GM23338 (cell line): ENCODE data around the gene DZIP1. TPM values are rescaled to one million over a fixed set of nuclear protein-coding genes. Genes with fewer than 3 reads are reported as not detected.

ENCODE experiments used
- ATAC-seq: fragments of 200-7000 bp; cut with Tn5 transposase; 3 replicates; pipeline ENCODE4 v1.9.1; 2020
- DNase-seq: peaks from one replicate; pipeline ENCODE4 v3.0.0-alpha.2; 2015; ENCODE audit warnings: low spot score
- H2AFZ ChIP-seq: fragments of 200-600 bp; sonication (generic); 2 replicates; pipeline ENCODE4 v1.8.0; 2016; ENCODE audit warnings: antibody characterized with exemption, mild to moderate bottlenecking, moderate library complexity
- H3F3A ChIP-seq: fragments of 200-600 bp; sonication (generic); replicated peaks from 2 replicates; pipeline ENCODE4 v1.8.0; 2017; ENCODE audit warnings: antibody characterized with exemption, mixed run types, low read depth
- H3K27ac ChIP-seq: fragments of 200-600 bp; sonication (generic); 2 replicates; pipeline ENCODE4 v1.6.1; 2016; ENCODE audit warnings: low read depth
- H3K27me3 ChIP-seq: fragments of 200-600 bp; sonication (generic); 2 replicates; pipeline ENCODE4 v1.8.0; 2016; ENCODE audit warnings: mild to moderate bottlenecking, mixed run types, moderate library complexity; ENCODE audit not compliant: insufficient read depth
- H3K36me3 ChIP-seq: fragments of 200-600 bp; sonication (generic); 2 replicates; pipeline ENCODE4 v1.8.0; 2016; ENCODE audit warnings: mild to moderate bottlenecking; ENCODE audit not compliant: insufficient read depth
- H3K4me1 ChIP-seq: fragments of 200-600 bp; sonication (generic); 2 replicates; pipeline ENCODE4 v1.8.0; 2016; ENCODE audit warnings: mild to moderate bottlenecking, moderate library complexity; ENCODE audit not compliant: insufficient read depth
- H3K4me2 ChIP-seq: fragments of 200-600 bp; sonication (generic); 2 replicates; pipeline ENCODE4 v1.7.1; 2017; ENCODE audit warnings: mixed run types
- H3K4me3 ChIP-seq: fragments of 200-600 bp; sonication (generic); 2 replicates; pipeline ENCODE4 v1.6.1; 2016; ENCODE audit warnings: mixed run types
- H3K79me2 ChIP-seq: fragments of 200-600 bp; sonication (generic); replicated peaks from 2 replicates; pipeline ENCODE4 v1.8.0; 2017; ENCODE audit warnings: mild to moderate bottlenecking; ENCODE audit not compliant: insufficient read depth
- H3K9me2 ChIP-seq: fragments of 200-600 bp; sonication (generic); 2 replicates; pipeline ENCODE4 v1.8.0; 2017; ENCODE audit not compliant: insufficient read depth
- H4K20me1 ChIP-seq: fragments of 200-600 bp; sonication (generic); replicated peaks from 2 replicates; pipeline ENCODE4 v1.8.0; 2017; ENCODE audit warnings: mild to moderate bottlenecking; ENCODE audit not compliant: insufficient read depth
- H3K27ac Mint-ChIP-seq: 2 replicates; pipeline ENCODE4 v1.8.0; 2020; ENCODE audit warnings: inconsistent platforms, mild to moderate bottlenecking, moderate library complexity, mixed read lengths
- H3K27me3 Mint-ChIP-seq: 3 replicates; pipeline ENCODE4 v1.8.0; 2022; ENCODE audit warnings: low read depth, mild to moderate bottlenecking, moderate library complexity, mixed read lengths, inconsistent platforms; ENCODE audit not compliant: insufficient read depth, poor library complexity
- H3K36me3 Mint-ChIP-seq: 3 replicates; pipeline ENCODE4 v1.8.0; 2021; ENCODE audit warnings: low read depth, mild to moderate bottlenecking, inconsistent platforms, moderate library complexity, mixed read lengths
- H3K4me1 Mint-ChIP-seq: 3 replicates; pipeline ENCODE4 v1.8.0; 2020; ENCODE audit warnings: mild to moderate bottlenecking, inconsistent platforms, mixed read lengths
- H3K4me3 Mint-ChIP-seq: 3 replicates; pipeline ENCODE4 v1.8.0; 2021; ENCODE audit warnings: moderate library complexity, mild to moderate bottlenecking, inconsistent platforms, mixed read lengths
- H3K9me3 Mint-ChIP-seq: 3 replicates; pipeline ENCODE4 v1.8.0; 2020; ENCODE audit warnings: moderate library complexity, mild to moderate bottlenecking, inconsistent platforms, mixed read lengths
- CREB1 ChIP-seq: fragments of 250-450 bp; sonication (Bioruptor Pico); IDR thresholded peaks from 2 replicates; pipeline ENCODE4 v1.5.0; 2020; ENCODE audit warnings: low read depth, mild to moderate bottlenecking, moderate library complexity
- EZH2 ChIP-seq: fragments of 200-600 bp; sonication (generic); IDR thresholded peaks from one replicate; pipeline ENCODE4 v1.8.0; 2017; ENCODE audit warnings: antibody characterized with exemption, mild to moderate bottlenecking, low read depth; ENCODE audit not compliant: unreplicated experiment
- JUNB ChIP-seq: IDR thresholded peaks from one replicate; pipeline ENCODE4 v1.6.1; 2016; ENCODE audit warnings: antibody characterized with exemption; ENCODE audit not compliant: unreplicated experiment
- NANOG ChIP-seq: IDR thresholded peaks from 2 replicates; pipeline ENCODE4 v1.6.1; 2016; ENCODE audit warnings: antibody characterized with exemption, borderline replicate concordance
- POLR2AphosphoS5 ChIP-seq: IDR thresholded peaks from 2 replicates; pipeline ENCODE4 v1.6.1; 2016; ENCODE audit warnings: antibody characterized with exemption, low read depth
- STAT1 ChIP-seq: IDR thresholded peaks from one replicate; pipeline ENCODE4 v1.6.1; 2016; ENCODE audit warnings: antibody characterized with exemption; ENCODE audit not compliant: unreplicated experiment
- ZNF114 ChIP-seq: fragments of 250-450 bp; sonication (Bioruptor Pico); IDR thresholded peaks from 2 replicates; pipeline ENCODE4 v1.5.0; 2020; ENCODE audit warnings: mild to moderate bottlenecking, moderate library complexity
- ZNF331 ChIP-seq: fragments of 250-450 bp; sonication (Bioruptor Pico); IDR thresholded peaks from 2 replicates; pipeline ENCODE4 v1.5.0; 2020; ENCODE audit warnings: low read depth, mild to moderate bottlenecking, moderate library complexity
- polyA plus RNA-seq: library from polyadenylated mRNA; unstranded; fragments of >200 nt; fragmentation: Nextera tagmentation; extraction: Ambion mirVana; gene quantifications from 2 replicates; pipeline ENCODE4 v1.2.1, GENCODE V29; 2016
- total RNA-seq: library from RNA; depleted of rRNA; stranded (reverse); fragments of >200 nt; shearing (Covaris generic); gene quantifications from 2 replicates; pipeline ENCODE4 v1.2.3, GENCODE V29; 2014
- TF ChIP-seq, protein P1 (sequence below), 2 experiments: fragments of 200-600 bp in 1 of 2; sonication (generic) in 1 of 2; conservative IDR thresholded peaks; 2 replicates each; pipeline versions ENCODE4 v1.5.1 to v1.6.1; 2016 to 2017; ENCODE audit warnings: antibody characterized with exemption in 2 of 2, low read depth in 2 of 2, mild to moderate bottlenecking in 2 of 2, moderate library complexity in 1 of 2
- TF ChIP-seq, protein P2 (sequence below): IDR thresholded peaks from one replicate; pipeline ENCODE4 v1.6.1; 2018; ENCODE audit warnings: antibody characterized with exemption; ENCODE audit not compliant: unreplicated experiment
- TF ChIP-seq, protein P3 (sequence below): fragments of 250-450 bp; sonication (Bioruptor Pico); IDR thresholded peaks from 2 replicates; pipeline ENCODE4 v1.5.0; 2020; ENCODE audit warnings: mild to moderate bottlenecking, moderate library complexity
- TF ChIP-seq, protein P4 (sequence below): IDR thresholded peaks from 2 replicates; pipeline ENCODE4 v1.6.1; 2016; ENCODE audit warnings: antibody characterized with exemption

Gene DZIP1
- total and polyA plus RNA-seq, 2 experiments from 2014 or later, result 10.6 to 24.2 TPM

DNA sequence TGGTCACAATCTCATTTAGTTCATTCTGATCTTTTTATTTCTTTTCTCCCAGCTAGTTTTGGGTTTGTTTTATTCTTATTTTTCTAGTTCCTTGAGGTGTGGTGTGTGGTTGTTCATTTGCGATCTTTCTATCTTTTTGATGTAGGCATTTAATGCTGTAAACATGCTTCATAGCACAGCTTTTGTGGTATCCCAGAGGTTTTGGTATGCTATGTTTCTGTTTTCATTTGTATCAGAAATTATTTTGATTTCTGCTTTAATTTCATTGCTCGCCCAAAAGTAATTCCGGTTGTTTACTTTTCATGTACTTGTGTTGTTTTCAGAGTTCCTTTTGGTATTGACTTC, 45.0 kb upstream of the DZIP1 start:
- Histone ChIP-seq H3K79me2 (peaks cover 55% of the 10 kb centered on the region), H3K9me2 (no peaks in the 10 kb centered on the region), H4K20me1 (no peaks in the 10 kb centered on the region; the same call in 1 of the 2 replicates), H3K4me2 (no peak overlapping the region), H3K4me3 (no peak overlapping the region), H3K36me3 (no peaks in the 10 kb centered on the region), H3F3A (no peaks in the 10 kb centered on the region), H2AFZ (no peak overlapping the region), H3K27me3 (no peaks in the 10 kb centered on the region), H3K27ac (no peak overlapping the region), H3K4me1 (no peaks in the 10 kb centered on the region; the same call in 1 of the 2 replicates)
- TF ChIP-seq NANOG, result no peak
- no peak for TF ChIP-seq EZH2
- no peak for TF ChIP-seq CREB1 (CRISPR knock-in tag)
- TF ChIP-seq ZNF114, result no peak
- no peak for TF ChIP-seq JUNB
- TF ChIP-seq POLR2AphosphoS5, result no peak
- TF ChIP-seq, protein P1, sequence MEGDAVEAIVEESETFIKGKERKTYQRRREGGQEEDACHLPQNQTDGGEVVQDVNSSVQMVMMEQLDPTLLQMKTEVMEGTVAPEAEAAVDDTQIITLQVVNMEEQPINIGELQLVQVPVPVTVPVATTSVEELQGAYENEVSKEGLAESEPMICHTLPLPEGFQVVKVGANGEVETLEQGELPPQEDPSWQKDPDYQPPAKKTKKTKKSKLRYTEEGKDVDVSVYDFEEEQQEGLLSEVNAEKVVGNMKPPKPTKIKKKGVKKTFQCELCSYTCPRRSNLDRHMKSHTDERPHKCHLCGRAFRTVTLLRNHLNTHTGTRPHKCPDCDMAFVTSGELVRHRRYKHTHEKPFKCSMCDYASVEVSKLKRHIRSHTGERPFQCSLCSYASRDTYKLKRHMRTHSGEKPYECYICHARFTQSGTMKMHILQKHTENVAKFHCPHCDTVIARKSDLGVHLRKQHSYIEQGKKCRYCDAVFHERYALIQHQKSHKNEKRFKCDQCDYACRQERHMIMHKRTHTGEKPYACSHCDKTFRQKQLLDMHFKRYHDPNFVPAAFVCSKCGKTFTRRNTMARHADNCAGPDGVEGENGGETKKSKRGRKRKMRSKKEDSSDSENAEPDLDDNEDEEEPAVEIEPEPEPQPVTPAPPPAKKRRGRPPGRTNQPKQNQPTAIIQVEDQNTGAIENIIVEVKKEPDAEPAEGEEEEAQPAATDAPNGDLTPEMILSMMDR (conservative IDR thresholded peaks at IDR 0.05; ENCODE audit: low read depth in 2 of 2), result no peak
- no peak for TF ChIP-seq ZNF331 (CRISPR knock-in tag)
- no peak for TF ChIP-seq STAT1
- TF ChIP-seq, protein P2, sequence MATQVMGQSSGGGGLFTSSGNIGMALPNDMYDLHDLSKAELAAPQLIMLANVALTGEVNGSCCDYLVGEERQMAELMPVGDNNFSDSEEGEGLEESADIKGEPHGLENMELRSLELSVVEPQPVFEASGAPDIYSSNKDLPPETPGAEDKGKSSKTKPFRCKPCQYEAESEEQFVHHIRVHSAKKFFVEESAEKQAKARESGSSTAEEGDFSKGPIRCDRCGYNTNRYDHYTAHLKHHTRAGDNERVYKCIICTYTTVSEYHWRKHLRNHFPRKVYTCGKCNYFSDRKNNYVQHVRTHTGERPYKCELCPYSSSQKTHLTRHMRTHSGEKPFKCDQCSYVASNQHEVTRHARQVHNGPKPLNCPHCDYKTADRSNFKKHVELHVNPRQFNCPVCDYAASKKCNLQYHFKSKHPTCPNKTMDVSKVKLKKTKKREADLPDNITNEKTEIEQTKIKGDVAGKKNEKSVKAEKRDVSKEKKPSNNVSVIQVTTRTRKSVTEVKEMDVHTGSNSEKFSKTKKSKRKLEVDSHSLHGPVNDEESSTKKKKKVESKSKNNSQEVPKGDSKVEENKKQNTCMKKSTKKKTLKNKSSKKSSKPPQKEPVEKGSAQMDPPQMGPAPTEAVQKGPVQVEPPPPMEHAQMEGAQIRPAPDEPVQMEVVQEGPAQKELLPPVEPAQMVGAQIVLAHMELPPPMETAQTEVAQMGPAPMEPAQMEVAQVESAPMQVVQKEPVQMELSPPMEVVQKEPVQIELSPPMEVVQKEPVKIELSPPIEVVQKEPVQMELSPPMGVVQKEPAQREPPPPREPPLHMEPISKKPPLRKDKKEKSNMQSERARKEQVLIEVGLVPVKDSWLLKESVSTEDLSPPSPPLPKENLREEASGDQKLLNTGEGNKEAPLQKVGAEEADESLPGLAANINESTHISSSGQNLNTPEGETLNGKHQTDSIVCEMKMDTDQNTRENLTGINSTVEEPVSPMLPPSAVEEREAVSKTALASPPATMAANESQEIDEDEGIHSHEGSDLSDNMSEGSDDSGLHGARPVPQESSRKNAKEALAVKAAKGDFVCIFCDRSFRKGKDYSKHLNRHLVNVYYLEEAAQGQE, result no peak
- TF ChIP-seq, protein P3, sequence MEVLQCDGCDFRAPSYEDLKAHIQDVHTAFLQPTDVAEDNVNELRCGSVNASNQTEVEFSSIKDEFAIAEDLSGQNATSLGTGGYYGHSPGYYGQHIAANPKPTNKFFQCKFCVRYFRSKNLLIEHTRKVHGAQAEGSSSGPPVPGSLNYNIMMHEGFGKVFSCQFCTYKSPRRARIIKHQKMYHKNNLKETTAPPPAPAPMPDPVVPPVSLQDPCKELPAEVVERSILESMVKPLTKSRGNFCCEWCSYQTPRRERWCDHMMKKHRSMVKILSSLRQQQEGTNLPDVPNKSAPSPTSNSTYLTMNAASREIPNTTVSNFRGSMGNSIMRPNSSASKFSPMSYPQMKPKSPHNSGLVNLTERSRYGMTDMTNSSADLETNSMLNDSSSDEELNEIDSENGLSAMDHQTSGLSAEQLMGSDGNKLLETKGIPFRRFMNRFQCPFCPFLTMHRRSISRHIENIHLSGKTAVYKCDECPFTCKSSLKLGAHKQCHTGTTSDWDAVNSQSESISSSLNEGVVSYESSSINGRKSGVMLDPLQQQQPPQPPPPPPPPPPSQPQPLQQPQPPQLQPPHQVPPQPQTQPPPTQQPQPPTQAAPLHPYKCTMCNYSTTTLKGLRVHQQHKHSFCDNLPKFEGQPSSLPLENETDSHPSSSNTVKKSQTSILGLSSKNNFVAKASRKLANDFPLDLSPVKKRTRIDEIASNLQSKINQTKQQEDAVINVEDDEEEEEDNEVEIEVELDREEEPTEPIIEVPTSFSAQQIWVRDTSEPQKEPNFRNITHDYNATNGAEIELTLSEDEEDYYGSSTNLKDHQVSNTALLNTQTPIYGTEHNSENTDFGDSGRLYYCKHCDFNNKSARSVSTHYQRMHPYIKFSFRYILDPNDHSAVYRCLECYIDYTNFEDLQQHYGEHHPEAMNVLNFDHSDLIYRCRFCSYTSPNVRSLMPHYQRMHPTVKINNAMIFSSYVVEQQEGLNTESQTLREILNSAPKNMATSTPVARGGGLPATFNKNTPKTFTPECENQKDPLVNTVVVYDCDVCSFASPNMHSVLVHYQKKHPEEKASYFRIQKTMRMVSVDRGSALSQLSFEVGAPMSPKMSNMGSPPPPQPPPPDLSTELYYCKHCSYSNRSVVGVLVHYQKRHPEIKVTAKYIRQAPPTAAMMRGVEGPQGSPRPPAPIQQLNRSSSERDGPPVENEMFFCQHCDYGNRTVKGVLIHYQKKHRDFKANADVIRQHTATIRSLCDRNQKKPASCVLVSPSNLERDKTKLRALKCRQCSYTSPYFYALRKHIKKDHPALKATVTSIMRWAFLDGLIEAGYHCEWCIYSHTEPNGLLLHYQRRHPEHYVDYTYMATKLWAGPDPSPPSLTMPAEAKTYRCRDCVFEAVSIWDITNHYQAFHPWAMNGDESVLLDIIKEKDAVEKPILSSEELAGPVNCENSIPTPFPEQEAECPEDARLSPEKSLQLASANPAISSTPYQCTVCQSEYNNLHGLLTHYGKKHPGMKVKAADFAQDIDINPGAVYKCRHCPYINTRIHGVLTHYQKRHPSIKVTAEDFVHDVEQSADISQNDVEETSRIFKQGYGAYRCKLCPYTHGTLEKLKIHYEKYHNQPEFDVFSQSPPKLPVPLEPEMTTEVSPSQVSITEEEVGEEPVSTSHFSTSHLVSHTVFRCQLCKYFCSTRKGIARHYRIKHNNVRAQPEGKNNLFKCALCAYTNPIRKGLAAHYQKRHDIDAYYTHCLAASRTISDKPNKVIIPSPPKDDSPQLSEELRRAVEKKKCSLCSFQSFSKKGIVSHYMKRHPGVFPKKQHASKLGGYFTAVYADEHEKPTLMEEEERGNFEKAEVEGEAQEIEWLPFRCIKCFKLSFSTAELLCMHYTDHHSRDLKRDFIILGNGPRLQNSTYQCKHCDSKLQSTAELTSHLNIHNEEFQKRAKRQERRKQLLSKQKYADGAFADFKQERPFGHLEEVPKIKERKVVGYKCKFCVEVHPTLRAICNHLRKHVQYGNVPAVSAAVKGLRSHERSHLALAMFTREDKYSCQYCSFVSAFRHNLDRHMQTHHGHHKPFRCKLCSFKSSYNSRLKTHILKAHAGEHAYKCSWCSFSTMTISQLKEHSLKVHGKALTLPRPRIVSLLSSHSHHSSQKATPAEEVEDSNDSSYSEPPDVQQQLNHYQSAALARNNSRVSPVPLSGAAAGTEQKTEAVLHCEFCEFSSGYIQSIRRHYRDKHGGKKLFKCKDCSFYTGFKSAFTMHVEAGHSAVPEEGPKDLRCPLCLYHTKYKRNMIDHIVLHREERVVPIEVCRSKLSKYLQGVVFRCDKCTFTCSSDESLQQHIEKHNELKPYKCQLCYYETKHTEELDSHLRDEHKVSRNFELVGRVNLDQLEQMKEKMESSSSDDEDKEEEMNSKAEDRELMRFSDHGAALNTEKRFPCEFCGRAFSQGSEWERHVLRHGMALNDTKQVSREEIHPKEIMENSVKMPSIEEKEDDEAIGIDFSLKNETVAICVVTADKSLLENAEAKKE (CRISPR knock-in tag), result no peak
- TF ChIP-seq, protein P4, sequence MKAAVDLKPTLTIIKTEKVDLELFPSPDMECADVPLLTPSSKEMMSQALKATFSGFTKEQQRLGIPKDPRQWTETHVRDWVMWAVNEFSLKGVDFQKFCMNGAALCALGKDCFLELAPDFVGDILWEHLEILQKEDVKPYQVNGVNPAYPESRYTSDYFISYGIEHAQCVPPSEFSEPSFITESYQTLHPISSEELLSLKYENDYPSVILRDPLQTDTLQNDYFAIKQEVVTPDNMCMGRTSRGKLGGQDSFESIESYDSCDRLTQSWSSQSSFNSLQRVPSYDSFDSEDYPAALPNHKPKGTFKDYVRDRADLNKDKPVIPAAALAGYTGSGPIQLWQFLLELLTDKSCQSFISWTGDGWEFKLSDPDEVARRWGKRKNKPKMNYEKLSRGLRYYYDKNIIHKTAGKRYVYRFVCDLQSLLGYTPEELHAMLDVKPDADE, result no peak
- Mint-ChIP-seq H3K27ac (no peak overlapping the region; the same call in 1 of the 2 replicates), H3K4me1 (peaks cover 3% of the 10 kb centered on the region; the same call in 2 of the 3 replicates), H3K36me3 (peaks cover 31% of the 10 kb centered on the region), H3K27me3 (peaks cover 9% of the 10 kb centered on the region), H3K4me3 (no peak overlapping the region), H3K9me3 (peaks cover 29% of the 10 kb centered on the region)
- ATAC-seq, result no peak
- DNase-seq, result no peak
